ENCODE results near the gene RAET1G. TPM values are rescaled to one million over a fixed set of nuclear protein-coding genes. Genes with fewer than 3 reads are reported as not detected.
"Not testable (repeated sequence)": the region's sequence is repeated elsewhere in the genome, so short reads cannot be mapped to it uniquely, and the experiment has no call there.

RAET1G gene
- total RNA-seq, 1 donor from 2014 or later, result 0.18 TPM

DNA sequence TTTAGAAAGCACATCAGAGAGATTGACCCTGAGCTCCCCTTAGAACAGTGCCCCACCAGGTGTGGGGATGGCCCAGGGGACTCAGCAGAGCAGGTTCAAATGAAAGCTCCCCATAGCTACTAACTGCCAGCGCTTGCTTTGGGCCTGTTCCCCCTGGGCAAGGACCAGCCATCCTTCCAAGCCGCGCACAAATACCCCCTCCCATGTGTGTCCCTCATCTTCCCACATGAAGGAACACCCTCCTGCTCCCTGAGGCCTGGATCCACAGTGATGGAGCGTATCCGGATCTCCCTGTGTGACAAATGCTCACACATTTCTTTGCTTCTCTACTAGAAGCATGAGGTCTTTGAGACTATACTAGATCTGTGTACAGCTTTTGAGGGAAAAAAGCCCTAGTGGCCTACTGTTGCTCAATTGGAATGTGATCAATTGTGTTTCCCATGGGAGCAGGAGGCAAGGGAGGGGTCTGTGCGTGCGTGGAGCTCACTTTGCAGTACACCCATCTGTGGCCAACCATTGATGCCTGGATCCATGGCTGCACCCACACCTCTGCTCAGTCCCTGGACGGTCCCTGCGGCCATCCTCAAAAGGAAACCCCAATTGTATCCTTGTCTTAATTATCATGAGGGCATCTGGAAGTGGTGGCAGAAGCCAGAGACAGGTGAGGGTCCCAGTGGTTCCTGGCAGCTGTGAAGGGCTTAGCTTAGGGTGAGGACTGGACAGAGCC is 1.4 kb upstream of the RAET1G start:
- Mint-ChIP-seq H3K4me1 (ENCODE audit: low read depth) (peaks cover 15% of the 10 kb centered on the region), H3K9me3 (no peaks in the 10 kb centered on the region), H3K36me3 (ENCODE audit: low read depth) (no peaks in the 10 kb centered on the region), H3K4me3 (peak overlapping the region; percentile 21), H3K27me3 (ENCODE audit: insufficient read depth) (peaks cover 82% of the 10 kb centered on the region), H3K27ac (no peak overlapping the region)
- no peak for DNase-seq (ENCODE audit: low spot score)
- intact Hi-C loops (cut with micrococcal nuclease), result loop anchor here (5.0 kb wide), 1 partner anchor 357 kb away; the partner anchor contains the start of gene GINM1

DNA sequence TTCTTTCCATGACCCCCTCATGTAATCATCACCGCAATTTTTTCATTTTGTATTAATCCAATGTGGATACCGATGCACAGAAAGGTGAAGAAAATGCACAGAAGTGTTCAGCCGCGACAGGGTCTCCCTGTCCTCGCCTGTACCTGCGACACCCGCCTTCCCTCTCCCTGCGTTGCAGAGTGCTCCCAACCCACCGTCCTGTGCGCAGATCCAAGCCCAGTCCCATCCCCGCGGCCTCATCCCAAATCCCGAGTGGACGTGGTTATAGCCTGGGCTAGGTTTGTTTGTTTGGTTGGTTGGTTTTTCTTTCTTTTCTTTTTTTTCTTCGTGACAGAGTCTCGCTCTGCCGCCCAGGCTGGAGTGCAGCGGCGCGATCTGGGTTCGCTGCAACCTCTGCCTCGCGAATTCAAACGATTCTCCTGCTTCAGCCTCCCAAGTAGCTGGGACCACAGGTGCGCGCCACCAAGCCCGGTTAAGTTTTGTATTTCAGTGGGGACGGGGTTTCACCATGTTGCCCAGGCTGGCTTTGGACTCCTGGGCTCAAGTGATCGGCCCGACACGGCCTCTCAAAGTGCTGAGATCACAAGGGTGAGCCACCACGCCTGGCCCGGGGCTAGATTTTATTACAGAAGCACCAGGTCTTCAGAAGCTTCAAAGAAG is 536 bp upstream of the RAET1G start:
- intact Hi-C loops (cut with micrococcal nuclease), result loop anchor here (1.0 to 5.0 kb wide), 3 partner anchors 11 to 356 kb away; partner anchors contain the start of genes GINM1 and LRP11
- peaks cover 75% of the 10 kb centered on the region for H3K27me3 Mint-ChIP-seq (ENCODE audit: insufficient read depth)

DNA sequence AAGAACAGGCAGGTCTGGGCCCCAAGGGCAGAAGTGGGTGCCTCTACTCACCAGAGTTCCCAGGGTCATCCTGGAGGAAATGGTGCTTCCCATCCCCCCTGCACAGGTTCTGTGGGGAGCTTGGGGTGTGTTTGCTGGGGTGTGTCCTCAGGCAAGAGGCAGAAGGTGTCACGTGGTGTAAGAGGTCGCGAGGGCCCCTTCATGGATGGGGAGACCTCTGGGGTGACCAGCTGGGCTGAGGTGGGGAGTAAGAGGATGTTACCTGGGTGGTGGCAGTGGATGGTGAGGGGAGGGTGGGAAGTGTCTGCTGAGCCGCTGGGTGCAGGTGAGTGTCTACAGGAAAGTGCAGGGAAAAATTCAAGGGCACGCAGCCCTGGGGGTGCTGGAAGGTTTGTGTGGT is 830 bp downstream of the RAET1G start:
- H3K4me1 Mint-ChIP-seq (ENCODE audit: low read depth), result peaks cover 15% of the 10 kb centered on the region
- H3K4me3 Mint-ChIP-seq, result peak overlapping the region; percentile 77
- not testable (repeated sequence) for DNase-seq (ENCODE audit: low spot score); H3K36me3 Mint-ChIP-seq (ENCODE audit: low read depth); H3K9me3 Mint-ChIP-seq; H3K27ac Mint-ChIP-seq
- peaks cover 62% of the 10 kb centered on the region for H3K27me3 Mint-ChIP-seq (ENCODE audit: insufficient read depth)
- intact Hi-C loops (cut with micrococcal nuclease), result loop anchor here (5.0 kb wide), 1 partner anchor 355 kb away; the partner anchor contains the start of gene GINM1

More for the DNA sequence above, 536 bp upstream of the RAET1G start:
- Mint-ChIP-seq H3K4me1 (ENCODE audit: low read depth) (peaks cover 15% of the 10 kb centered on the region), H3K4me3 (peak overlapping the region; percentile 77), H3K27ac (no peak overlapping the region), H3K9me3 (no peaks in the 10 kb centered on the region), H3K36me3 (ENCODE audit: low read depth) (no peaks in the 10 kb centered on the region)
- DNase-seq (ENCODE audit: low spot score), result no peak

DNA sequence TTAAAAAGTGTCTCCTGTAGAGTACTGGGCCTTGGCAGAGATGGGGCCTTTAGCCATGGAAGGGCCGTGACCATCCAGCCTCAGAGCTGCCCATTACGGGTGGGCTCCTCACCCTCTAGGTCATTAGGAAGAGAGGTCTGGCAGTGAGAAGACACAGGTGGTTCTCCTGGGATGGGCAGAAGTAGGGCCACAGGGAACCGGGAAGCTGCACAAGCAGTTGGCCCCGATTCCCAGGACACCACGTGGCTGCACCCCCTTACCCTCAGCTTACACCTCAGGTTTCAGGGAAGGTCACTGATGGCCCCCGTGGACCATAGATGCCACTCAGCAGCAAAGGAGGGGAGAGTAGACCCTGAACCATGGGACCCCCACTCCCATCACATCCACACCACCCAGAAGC is 1.6 kb downstream of the RAET1G start:
- Mint-ChIP-seq H3K36me3 (ENCODE audit: low read depth) (no peaks in the 10 kb centered on the region), H3K4me3 (no peak overlapping the region), H3K27me3 (ENCODE audit: insufficient read depth) (peaks cover 60% of the 10 kb centered on the region), H3K27ac (no peak overlapping the region), H3K4me1 (ENCODE audit: low read depth) (peaks cover 13% of the 10 kb centered on the region), H3K9me3 (no peaks in the 10 kb centered on the region)
- intact Hi-C loops (cut with micrococcal nuclease), result loop anchor here (5.0 kb wide), 1 partner anchor 354 kb away; the partner anchor contains the start of gene GINM1
- DNase-seq (ENCODE audit: low spot score), result no peak

DNA sequence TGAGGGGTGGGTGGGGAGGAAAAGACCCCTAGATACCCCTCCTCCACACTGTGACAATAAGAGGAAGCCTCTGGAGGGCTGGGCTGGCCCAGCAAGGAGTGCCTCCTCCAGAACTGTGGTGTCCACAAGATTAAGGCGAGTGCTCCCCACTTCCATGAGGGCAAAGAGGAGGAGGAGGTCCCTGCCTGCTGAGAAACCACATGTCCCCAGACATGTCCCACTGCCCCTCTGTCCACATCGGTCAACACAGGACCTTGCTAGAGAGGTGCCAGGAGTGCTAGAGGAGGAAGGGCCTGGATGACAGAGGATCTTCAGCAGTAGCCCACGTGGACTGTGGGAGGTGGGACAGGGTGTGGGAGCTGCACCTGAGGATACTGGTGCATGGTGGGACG is 3.1 kb downstream of the RAET1G start:
- no peak overlapping the region for H3K4me3 Mint-ChIP-seq
- H3K27ac Mint-ChIP-seq, result no peak overlapping the region
- H3K36me3 Mint-ChIP-seq (ENCODE audit: low read depth), result no peaks in the 10 kb centered on the region
- no peak for DNase-seq (ENCODE audit: low spot score)
- H3K9me3 Mint-ChIP-seq, result no peaks in the 10 kb centered on the region
- H3K27me3 Mint-ChIP-seq (ENCODE audit: insufficient read depth), result peaks cover 53% of the 10 kb centered on the region
- peaks cover 10% of the 10 kb centered on the region for H3K4me1 Mint-ChIP-seq (ENCODE audit: low read depth)
- intact Hi-C loops (cut with micrococcal nuclease), result loop anchor here (5.0 kb wide), 1 partner anchor 353 kb away; the partner anchor contains the start of gene GINM1

DNA sequence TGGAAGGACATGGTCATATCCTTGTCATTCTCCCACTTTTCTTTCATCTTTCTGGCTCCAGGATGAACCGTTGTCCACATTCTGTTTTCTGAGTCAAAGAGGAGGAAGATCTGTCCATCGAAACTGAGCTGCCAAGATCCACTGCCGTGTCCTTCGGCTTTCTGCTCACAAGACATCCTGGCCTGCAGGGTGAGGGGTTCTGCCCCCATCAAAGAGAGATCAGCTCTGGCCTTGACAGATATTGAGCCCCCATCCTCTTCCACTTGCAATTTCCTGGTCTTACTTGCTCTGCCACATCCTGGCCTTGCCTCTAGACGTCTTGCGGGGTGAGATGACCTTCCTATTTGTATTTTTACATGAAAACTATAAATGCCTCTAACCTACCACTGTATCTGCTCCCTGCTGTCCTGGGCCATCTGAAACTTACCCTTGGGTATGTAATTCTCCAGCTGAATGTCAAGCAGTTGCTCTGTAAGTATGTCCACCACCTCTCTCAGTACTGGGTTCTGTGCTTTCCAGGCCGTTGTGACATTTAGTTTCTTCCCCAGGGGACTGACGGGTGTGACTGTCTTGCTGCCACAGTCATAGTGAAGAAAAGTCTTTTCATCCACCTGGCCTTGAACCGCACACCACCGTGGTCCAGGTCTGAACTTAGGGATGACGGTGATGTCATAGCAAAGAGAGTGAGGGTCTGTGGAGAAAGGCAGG is 3.6 kb downstream of the RAET1G start:
- H3K36me3 Mint-ChIP-seq (ENCODE audit: low read depth); H3K4me3 Mint-ChIP-seq; DNase-seq (ENCODE audit: low spot score); H3K4me1 Mint-ChIP-seq (ENCODE audit: low read depth); H3K9me3 Mint-ChIP-seq; H3K27ac Mint-ChIP-seq; intact Hi-C loops (cut with micrococcal nuclease): not testable (repeated sequence)
- peaks cover 50% of the 10 kb centered on the region for H3K27me3 Mint-ChIP-seq (ENCODE audit: insufficient read depth)

DNA sequence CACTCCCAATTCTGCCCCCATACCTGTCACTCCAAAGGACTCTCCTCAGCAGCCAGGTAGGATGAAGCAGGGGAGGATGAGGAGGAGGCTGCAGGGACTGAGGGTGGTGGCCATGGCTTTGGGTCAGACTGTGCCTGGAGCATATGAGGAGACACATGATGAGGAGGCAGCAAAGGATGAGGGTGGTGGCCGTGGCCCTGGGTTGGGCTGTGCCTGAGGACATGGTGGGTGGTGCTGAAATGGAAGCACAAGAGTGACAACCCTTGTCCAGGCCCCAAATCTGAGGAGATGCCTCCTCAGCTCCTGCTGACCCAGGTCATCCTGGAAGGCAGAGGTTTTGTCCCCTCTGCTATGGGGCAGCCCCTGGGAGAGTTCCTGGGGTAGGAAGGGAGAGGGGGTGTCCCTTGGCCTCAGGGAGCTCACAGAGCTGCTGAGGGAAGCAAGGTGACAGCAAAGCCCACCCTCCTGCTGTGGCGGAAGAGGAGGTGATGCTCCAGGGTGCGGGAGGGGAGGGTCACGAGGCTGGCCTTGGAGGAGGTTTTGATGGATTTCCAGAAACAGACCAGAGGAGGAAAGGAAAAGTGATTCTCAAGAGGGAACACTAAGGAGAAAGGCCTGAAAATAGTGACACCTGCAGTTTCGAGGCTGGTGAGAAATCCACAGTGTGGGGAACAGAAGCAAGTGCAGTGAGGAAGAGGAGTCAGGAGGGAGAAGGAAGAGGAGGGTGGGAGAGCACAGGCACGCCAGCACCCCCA is 4.6 kb downstream of the RAET1G start:
- Mint-ChIP-seq H3K4me1 (ENCODE audit: low read depth) (peaks cover 5% of the 10 kb centered on the region), H3K9me3 (no peaks in the 10 kb centered on the region), H3K27me3 (ENCODE audit: insufficient read depth) (peaks cover 48% of the 10 kb centered on the region), H3K27ac (no peak overlapping the region), H3K36me3 (ENCODE audit: low read depth) (no peaks in the 10 kb centered on the region), H3K4me3 (no peak overlapping the region)
- DNase-seq (ENCODE audit: low spot score), result no peak
- intact Hi-C loops (cut with micrococcal nuclease), result no loop called here

DNA sequence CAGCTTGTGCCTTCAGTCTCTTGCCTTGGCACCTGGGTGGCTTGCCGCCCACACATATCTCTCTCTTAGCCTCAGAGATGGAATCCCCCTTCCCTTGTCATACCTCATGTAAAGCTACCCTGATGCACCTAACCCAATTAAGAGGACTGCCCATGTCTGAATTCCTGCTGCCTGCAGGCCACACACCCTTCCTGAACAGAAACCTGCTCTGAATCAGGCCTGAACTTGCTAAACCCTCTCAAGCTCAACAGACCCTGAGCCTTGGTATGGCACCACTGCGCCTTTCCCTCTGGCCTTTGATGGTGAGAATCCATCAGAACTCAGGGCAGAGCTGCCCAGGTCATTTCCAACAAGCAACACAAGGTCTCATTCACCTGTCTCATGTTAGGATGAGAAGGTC is 5.2 kb downstream of the RAET1G start:
- Mint-ChIP-seq H3K27ac (no peak overlapping the region), H3K36me3 (ENCODE audit: low read depth) (no peaks in the 10 kb centered on the region), H3K27me3 (ENCODE audit: insufficient read depth) (peaks cover 48% of the 10 kb centered on the region), H3K4me3 (no peak overlapping the region), H3K4me1 (ENCODE audit: low read depth) (no peaks in the 10 kb centered on the region), H3K9me3 (no peaks in the 10 kb centered on the region)
- DNase-seq (ENCODE audit: low spot score), result no peak
- intact Hi-C loops (cut with micrococcal nuclease), result no loop called here

DNA sequence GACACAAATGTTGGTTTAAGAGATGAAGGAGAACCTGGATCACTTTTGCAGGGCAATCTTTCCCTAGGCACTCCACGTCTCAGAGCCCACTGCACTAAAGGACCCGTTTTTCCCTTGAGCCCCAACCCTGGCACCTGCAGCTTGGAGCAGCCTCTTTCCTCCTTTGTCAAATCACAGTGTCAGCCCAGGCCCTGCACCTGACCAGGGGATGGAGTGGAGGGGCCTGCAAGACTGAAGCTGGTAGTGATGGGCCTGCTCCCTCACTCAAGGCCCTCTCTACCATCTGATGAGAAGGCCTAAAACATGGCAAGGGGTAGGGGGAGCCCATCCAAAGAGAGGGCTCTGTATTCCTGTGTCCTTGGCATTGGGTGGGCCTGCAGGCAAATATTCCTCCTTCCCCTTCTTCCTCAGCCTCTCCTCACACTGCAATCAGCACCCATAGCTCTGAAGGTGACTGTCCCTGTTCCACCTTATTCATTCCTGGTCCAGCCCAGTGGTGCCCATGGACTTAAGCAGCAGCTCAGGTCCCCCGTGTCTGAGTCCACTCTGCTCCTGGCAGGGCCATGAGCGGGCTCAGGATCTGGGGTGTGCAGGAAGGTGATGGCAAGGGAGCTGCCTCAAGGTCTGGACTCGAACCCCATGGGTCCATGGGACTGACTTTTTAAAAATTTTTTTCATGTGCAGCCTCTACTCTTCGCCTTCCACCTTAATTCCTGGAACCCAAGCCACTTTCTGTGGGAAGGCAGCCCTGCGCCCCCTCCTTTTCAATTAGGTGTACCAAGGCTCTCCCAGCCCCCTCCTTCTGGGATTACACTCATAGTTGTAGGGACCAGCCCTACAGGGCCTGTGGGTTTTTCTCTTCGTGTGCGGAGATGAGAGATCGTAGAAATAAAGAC is 6.7 kb downstream of the RAET1G start:
- Mint-ChIP-seq H3K9me3 (no peaks in the 10 kb centered on the region), H3K27me3 (ENCODE audit: insufficient read depth) (peaks cover 43% of the 10 kb centered on the region), H3K4me3 (no peak overlapping the region), H3K4me1 (ENCODE audit: low read depth) (no peaks in the 10 kb centered on the region), H3K36me3 (ENCODE audit: low read depth) (no peaks in the 10 kb centered on the region), H3K27ac (no peak overlapping the region)
- no peak for DNase-seq (ENCODE audit: low spot score)
- intact Hi-C loops (cut with micrococcal nuclease), result no loop called here

DNA sequence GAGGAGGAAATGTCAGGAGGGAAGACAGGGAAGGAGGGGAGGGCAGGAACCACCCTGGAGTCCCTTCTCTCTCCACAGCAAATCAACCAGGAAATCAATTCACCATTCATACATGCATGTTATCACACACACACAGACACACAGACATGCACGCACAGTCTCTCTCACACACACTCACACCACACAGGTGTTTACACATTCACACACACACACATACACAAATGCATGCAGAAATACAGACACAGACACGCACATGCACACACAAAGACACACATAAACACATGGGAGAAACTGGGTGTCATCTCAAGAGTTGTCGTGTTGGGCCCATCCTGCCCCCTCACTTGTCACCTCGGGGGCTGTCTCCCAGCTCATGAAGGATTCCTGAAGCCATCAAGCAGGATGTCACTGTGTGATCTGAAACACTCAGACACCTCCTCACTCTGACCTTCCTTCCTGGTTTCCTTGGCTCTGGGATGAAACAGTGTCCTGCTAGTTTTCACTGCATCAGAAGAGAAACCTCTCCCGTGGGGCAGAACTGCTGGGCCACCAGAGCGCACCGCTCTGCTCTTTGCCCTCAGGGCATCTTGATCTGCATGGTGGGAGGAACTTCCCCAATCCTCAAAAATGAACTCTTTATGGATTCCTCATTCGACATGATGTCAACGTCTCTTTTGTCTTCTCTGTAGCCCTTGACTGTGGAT is 9.2 kb downstream of the RAET1G start:
- no peak for DNase-seq (ENCODE audit: low spot score)
- Mint-ChIP-seq H3K4me3 (no peak overlapping the region), H3K27ac (no peak overlapping the region), H3K9me3 (no peaks in the 10 kb centered on the region), H3K36me3 (ENCODE audit: low read depth) (no peaks in the 10 kb centered on the region), H3K27me3 (ENCODE audit: insufficient read depth) (peaks cover 29% of the 10 kb centered on the region), H3K4me1 (ENCODE audit: low read depth) (no peaks in the 10 kb centered on the region)
- intact Hi-C loops (cut with micrococcal nuclease), result no loop called here

DNA sequence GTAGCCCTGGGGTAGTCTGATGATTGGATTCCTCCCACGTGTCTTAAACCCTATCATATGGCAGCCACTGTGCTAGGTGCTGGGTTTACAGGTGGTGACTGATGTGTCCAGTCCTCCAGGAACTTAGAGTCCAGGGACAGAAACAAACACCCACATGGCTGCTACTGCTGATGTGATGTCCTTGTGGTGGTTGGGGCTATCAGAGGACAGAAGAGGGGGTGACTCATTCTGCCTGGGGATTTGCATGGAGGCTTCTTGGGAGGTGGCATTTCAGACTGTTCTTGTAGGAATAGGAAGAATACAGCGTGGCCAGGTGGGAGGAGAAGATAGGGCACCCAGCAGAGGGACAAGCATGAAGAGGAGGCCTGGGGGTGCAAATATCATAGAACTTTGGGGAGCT is 9.8 kb downstream of the RAET1G start:
- Mint-ChIP-seq H3K27me3 (ENCODE audit: insufficient read depth) (peaks cover 29% of the 10 kb centered on the region), H3K36me3 (ENCODE audit: low read depth) (no peaks in the 10 kb centered on the region), H3K9me3 (peaks cover 2% of the 10 kb centered on the region), H3K27ac (no peak overlapping the region), H3K4me1 (ENCODE audit: low read depth) (no peaks in the 10 kb centered on the region), H3K4me3 (no peak overlapping the region)
- intact Hi-C loops (cut with micrococcal nuclease), result no loop called here
- DNase-seq (ENCODE audit: low spot score), result no peak
